HL-60/S4 treated with phorbol 12-myristate 13-acetate at 8.2 ng/mL for 4 days and 3 days (cell line): ENCODE results near the gene RNF138.

Source experiments
- in situ Hi-C: fragments of 300-500 bp; cut with MboI; formaldehyde crosslinking; loops from 2 replicates; pipeline ENCODE4 v1.15.0; 2022; ENCODE audit warnings: low sequenced_read_pairs

Gene RNF138

DNA sequence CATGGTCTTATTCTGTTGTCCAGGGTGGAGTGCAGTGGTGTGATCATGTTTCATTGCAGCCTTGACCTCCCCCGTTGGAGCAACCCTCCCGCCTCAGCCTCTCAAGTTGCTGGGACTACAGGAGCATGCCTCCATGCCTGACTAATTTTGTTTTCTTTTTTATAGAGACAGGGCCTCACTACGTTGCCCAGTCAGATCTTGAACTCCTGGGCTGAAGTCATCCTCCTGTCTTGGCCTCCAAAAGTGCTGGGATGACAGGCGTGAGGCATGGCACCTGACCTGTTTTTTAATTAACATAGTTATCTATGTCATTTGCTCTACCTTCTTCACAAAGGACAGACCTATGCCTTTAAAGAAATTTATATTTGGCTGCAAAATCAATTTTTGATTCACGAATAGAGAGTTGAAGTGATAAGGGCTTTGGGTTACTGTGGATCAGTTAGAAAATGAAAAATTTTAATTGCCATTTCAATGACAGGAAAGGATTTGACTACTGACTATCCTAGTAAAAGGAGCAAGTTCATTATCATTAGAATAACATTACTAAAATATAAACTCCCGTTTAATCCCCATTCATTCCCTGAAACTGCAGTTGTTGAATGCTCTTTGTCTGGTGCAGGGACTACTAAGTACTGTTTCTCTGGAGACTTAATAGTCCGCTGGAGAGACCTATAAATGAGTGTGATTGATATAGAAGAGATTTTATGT lies 3.7 kb downstream of the RNF138 start:
- in situ Hi-C loops, result no loop called here

DNA sequence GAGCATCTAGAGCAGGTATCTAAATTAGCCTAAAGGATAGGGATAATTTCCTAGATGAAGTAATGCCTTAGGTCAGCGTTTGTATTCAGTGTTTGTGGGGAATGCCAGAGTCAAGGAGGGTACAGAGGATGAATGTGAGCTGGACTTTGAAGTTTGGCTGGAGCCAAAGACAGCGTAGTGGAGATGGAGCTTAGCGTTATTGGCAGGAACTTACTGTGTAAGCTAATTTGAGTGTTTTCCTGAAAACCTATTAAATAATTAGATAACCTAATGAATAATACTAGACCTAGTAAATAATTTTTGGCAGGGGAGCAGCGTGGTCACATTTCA lies 4.2 kb downstream of the RNF138 start:
- in situ Hi-C loops, result no loop called here

DNA sequence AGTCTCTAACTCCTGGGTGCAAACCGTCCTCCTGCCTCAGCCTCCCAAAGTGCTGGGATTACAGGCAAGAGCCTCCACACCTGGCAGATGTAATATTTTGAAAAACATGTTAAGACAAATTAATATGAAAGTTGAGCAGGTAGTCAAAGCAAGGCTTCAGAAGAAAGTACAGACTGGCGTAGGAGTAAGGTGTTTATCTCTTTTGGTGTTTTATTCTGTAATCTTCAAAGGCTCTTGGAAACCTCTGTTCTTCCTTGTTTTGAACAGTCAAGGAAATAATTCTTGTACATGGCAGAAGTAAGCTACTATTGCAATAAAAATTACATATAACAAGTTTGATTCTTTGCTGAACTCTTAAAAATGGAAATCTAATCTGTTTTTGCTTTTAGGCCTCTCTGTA lies 5.3 kb downstream of the RNF138 start:
- in situ Hi-C loops, result no loop called here

DNA sequence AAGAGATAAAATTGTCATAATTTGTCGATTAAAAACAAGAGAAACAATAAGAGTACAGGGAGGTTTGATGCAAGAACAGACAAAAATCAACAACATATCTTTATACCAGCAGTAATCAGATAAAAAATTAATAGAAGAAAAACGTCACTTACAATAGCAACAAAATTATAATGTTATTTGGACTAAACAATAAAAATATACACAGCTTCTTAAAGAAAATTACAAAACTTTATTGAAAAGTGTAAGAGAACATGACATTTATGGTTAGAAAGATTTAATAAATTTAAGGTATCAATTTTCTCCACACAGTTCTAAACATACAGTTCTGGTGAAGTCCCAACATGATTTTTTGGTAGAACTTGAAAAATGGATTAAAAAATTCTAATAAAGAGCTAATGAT lies 12.8 kb downstream of the RNF138 start:
- in situ Hi-C loops, result no loop called here

DNA sequence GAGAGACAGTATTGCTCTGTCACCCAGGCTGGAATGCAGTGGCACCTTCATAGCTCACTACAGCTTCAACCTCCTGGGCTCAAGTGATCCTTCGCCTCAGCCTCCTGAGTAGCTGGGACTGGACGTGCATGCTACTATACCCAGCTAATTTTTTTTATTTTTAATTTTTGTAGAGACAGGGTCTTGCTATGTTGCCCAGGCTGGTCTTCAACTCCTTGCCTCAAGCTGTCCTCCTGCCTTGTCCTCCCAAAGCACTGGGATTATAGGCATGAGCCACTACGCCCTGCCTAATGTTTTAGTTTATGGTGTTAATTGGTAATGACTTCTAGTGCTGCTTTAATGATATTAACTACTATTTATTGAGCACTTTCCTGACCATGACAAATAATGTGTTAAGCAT lies 18.3 kb downstream of the RNF138 start:
- in situ Hi-C loops, result no loop called here

DNA sequence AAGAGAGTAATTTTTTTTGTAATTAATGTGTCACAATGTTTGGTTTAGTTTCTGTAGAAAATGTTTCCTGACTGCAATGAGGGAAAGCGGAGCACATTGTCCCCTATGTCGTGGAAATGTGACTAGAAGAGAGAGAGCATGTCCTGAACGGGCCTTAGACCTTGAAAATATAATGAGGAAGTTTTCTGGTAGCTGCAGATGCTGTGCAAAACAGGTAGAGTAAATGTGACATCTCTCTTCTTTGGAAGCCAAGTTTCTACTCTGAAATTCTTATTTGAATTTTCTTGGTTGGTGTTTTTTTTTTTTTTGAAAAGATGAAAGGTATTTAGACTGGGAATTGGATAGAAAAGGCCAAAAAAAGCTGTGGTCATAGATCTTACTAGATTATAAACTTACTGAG lies 20.0 kb downstream of the RNF138 start:
- in situ Hi-C loops, result no loop called here

DNA sequence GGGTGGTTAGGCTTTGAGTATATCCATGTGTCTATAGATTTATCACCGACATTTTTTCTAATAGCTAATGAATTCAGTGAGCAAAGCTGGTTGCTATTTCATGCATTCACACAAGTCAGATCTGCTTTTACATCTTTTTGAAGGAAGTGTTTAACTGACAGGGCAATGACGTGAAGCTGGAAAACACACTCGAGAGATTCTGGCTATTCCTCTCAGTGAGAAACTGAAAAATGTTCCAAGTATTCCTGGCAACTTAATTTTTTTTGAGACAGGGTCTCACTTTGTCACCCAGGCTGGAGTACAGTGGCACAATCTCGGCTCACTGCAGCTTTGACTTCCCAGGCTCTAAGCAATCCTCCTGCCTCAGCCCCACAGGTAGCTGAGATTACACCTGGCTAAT lies 21.2 kb downstream of the RNF138 start:
- in situ Hi-C loops, result no loop called here

DNA sequence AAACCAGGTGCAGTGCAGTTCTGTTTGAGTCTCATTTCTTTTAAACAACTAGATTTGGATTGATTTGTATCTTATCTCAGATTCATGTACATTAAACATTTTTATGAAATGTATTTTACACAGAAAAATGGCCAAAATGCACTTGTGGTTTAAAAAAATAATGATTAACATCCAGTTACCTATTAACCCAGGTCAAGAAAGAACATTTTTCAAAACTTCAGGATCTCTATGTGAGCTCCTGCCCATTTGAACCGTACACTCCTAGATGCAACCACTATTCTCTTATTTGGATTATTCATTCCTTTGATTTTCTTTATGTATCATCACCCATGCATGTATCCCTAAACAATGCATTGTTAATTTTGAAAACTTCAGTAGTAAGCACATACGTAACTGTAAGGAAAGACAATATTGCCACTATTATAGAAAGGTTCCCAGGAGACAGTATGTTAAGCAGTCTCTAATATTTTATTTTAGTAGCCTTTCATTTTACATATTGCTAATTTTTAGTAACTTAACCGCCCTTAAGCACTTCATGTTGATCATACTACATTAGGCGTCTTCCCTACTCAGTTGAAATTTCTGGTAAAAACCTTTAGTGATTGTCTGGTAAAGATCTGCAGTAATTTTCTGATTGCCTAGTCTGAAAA lies 22.7 kb downstream of the RNF138 start:
- in situ Hi-C loops, result no loop called here

DNA sequence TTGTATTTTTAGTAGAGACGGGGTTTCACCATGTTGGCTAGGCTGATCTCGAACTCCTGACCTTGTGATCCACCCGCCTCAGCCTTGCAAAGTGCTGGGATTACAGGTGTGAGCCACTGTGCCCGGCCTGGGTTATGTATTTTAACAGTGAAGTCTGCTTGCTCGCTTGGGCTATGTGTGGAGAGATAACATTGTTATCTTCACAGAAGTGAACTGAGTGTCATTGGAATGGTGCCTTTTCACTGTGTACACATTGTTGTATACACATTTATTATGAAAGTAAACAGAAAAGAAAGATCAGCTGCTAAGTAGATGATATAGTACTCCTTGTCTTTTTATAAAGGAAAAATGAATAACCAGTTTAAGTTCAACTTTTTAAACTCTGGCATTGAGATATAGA lies 30.4 kb downstream of the RNF138 start:
- in situ Hi-C loops, result no loop called here

DNA sequence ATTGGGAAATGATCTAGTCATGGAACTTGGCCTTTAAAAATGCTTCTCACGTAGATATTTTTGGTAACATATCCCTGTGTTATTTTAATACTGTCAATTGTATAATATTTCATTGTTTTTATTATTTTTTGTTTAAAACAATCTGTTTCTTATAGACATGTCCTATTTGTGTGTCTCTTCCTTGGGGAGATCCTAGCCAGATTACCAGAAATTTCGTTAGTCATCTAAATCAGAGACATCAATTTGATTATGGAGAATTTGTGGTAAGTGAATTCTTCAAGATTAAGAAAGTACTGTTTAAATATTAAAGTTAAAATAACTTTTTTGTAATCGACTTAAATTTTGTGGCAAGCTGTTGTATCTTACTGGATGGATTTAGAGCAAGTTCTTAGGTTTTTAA lies 34.9 kb downstream of the RNF138 start:
- in situ Hi-C loops, result no loop called here

DNA sequence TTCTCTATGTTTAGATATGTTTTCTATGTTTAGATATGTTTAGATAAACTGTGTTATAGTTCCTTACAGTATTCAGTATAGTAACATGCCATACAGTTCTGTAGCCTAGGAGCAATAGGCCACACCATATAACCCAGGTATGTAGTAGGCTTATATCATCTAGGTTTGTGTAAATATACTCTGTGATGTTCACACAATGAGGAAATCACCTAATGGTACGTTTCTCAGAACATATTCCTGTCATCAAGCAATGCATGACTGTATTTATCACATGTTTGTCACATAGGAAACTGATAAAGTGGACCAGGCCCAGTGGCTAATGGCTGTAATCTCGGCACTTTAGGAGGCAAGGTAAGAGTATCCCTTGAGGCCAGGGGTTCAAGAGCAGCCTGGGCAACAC lies 44.0 kb downstream of the RNF138 start:
- in situ Hi-C loops, result no loop called here

DNA sequence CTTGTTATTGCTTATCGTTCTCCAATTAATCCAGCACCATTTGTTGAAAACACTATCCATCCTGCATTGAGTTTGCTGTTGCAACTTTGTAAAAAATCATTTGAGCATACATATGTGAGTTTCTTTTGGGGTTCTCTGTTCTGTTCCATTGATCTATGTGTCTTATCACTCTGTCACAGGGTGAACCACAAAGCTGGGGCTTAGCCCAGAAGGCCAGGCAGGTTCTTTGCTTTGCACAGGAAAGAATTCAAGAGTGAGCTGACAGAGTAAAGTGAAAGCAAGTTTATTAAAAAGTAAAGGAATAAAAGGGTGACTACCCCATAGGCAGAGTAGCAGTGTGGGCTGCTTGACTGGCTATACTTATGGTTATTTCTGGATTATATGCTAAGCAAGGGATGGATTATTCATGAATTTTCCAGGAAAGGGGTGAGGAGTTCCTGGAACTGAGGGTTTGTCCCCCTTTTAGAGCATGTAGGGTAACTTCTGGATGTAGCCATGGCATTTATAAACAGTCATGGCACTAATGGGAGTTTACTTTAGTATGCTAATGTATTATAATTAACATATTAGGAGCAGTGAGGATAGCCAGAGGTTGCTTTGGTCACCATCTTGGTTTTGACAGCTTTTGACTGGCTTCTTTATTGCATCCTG lies 46.8 kb downstream of the RNF138 start:
- in situ Hi-C loops, result no loop called here

DNA sequence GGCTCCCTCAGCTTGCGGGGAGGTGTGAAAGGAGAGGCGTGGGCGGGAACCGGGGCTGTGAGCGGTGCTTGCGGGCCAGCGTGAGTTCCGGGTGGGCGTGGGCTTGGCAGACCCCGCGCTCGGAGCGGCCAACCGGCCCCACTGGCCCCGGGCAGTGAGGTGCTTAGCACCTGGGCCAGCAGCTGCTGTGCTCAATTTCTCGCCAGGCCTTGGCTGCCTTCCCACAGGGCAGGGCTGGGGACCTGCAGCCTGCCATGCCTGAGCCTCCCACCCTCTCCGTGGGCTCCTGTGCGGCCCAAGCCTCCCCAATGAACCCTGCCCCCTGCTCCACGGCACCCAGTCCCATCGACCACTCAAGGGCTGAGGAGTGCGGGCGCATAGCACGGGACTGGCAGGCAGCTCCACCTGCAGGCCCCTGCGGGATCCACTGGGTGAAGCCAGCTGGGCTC lies 48.2 kb downstream of the RNF138 start:
- in situ Hi-C loops, result no loop called here

DNA sequence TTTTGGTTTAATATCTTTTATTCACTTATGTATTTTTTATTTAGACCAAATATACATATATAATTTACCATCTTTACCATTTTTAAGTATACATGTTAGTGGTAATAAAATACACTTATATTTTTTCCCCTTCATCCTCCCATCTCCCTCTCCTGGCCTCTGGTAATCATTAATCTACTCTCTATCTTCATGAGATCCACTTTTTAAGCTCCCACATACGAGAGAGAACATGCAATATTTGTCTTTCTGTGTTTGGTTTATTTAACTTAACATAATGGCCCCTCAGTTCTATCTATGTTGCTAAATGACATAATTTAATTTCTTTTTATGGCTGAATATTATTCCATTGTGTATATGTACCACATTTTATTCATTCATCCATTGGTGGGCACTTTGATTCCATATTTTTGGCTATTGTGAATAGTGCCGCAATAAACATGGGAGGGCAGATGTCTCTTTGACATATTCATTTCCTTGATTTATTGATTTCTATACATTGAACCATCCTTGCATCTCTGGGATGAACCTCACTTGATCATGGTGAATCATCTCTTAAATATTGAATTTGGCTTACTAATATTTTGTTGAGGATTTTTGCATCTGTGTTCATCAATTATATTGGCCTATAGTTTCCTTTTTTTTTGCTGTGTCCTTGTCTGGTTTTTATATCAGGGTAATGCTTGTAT lies 56.7 kb downstream of the RNF138 start:
- in situ Hi-C loops, result no loop called here

DNA sequence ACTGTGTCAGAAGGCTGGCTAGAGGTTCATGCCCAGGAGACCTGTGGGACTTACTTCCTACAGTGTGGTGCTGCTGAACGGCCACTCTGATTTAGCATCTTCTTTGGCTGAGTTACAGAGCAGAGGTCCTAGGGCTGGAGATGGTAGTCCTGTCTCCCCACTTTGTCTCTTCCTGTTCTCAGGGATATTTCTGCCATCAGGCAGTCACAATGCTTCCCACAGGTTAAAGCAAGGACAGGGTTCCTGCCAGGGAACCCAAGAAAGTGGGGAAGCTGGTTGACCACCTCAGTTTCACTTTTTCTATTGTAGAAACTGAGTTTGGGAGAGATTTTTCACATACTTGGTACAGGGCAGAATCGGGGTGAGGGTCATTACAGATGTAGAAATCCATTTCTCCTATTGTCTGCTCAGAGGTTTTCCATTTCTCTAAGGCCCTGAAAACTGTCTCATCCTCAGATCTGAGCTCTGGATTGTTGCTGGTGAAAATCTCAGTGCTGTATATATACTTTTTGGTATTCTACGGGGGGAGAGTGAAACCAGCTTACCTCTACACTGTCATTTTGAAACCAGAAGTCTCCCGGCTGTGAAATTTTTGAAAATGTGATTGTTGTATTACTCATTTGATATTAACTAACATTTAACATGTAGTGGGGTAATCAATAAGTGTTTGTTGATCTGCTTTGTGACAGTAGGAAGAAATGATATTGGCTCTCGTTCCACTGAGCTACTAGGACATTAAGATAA lies 61.2 kb downstream of the RNF138 start:
- in situ Hi-C loops, result loop anchor here (25.0 kb wide), 1 partner anchor 384 kb away; no protein-coding TSS in a partner anchor

DNA sequence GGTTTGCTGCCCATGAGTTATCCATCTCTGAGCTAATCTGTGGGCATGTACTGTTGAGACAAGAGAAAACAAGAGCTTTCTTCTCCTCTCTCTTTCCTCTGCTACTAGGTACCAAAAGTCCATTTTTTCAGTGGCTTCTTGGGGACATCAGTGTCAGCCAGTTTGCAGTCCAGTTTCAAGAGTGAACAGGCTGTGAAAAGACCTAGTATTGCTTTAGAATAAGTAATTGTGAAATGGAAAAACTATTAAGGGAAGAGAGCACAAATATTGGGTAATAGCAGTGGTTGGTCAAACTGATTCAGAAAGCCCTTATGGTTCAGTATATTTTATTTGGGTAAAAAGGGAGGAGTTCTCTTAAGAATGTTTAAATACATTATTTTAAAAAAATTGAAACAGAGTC lies 65.2 kb downstream of the RNF138 start:
- in situ Hi-C loops, result loop anchor here (25.0 kb wide), 1 partner anchor 380 kb away; no protein-coding TSS in a partner anchor

DNA sequence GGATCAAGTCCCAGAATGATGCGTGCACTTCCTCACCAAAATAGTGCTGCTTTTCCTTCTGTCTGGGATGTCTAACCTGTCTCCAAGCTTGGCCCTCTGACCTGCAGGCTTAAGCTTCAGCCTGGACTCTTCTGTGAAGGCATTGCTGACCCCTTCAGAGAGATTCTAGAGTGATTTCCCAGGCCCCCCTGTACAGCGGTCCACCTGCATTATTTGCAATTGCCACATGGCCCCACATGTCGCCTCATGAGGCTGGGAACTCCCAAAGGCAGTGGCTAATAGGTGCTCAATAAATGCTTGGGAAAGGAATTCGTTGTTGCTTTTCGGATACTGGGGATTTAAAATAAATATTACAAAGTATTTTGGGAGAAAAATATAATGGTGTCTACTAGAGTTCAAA lies 65.9 kb downstream of the RNF138 start:
- in situ Hi-C loops, result loop anchor here (25.0 kb wide), 1 partner anchor 380 kb away; no protein-coding TSS in a partner anchor

DNA sequence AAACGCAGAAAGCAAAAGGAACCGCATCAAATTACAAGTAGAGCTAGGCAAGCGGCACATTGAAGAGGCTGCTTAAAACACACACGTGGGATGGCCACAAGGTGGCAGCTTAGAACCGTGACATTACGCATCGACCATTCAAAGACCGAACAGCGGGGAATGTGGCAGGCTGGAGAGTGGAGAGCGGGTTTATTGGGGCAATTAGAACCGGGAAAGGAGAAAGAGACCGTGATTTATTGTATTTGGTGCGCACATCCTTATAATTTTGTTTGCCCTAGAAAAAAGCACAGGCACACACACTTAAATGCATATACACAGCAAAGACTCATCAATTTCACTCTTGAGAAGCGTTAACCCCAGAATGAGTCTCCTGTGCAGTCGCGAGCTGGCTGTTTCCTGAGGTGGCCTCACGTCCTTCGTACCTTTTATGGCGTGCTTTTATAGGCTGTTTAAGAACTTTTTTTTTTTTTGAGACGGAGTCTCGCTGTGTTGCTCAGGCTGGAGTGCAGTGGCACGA lies 66.5 kb downstream of the RNF138 start:
- in situ Hi-C loops, result loop anchor here (25.0 kb wide), 1 partner anchor 379 kb away; no protein-coding TSS in a partner anchor

DNA sequence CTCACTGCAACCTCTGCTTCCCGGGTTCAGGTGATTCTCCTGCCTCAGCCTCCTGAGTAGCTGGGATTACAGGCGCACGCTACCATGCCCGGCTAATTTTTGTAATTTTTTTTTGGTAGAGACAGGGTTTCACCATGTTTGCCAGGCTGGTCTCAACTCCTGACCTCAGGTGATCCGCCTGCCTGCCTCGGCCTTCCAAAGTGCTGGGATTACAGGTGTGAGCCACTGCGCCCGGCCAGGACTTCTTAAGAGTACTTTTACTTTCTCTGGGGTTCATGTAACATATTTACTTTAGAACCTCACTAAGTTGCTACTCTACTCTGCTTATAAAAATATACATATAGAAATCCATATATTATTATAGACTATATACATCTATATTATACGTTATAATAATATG lies 67.0 kb downstream of the RNF138 start:
- in situ Hi-C loops, result loop anchor here (25.0 kb wide), 1 partner anchor 379 kb away; no protein-coding TSS in a partner anchor

DNA sequence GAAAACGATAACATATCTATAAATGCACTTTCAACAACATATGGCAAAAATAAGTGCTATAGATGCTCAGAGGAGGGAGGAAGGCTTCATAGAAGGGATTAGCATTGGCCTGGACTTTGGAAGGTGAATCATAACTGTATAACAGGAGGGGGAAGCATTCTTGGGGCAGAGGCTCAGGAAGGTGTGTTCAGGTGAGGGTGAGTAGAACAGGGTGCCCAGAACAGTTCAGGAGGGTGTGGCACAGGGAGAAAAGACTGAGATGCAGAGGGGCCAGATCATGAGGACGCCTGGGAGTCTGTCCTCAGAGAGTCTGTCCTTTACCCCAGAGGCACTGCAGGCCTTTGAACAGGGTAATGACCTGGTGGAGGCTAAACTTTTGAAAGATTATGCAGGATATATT lies 68.9 kb downstream of the RNF138 start:
- in situ Hi-C loops, result loop anchor here (25.0 kb wide), 1 partner anchor 377 kb away; no protein-coding TSS in a partner anchor
